ENCODE results near the gene CDKL5.
"Not testable (repeated sequence)": the region's sequence is repeated elsewhere in the genome, so short reads cannot be mapped to it uniquely, and the experiment has no call there.

CDKL5 gene

DNA sequence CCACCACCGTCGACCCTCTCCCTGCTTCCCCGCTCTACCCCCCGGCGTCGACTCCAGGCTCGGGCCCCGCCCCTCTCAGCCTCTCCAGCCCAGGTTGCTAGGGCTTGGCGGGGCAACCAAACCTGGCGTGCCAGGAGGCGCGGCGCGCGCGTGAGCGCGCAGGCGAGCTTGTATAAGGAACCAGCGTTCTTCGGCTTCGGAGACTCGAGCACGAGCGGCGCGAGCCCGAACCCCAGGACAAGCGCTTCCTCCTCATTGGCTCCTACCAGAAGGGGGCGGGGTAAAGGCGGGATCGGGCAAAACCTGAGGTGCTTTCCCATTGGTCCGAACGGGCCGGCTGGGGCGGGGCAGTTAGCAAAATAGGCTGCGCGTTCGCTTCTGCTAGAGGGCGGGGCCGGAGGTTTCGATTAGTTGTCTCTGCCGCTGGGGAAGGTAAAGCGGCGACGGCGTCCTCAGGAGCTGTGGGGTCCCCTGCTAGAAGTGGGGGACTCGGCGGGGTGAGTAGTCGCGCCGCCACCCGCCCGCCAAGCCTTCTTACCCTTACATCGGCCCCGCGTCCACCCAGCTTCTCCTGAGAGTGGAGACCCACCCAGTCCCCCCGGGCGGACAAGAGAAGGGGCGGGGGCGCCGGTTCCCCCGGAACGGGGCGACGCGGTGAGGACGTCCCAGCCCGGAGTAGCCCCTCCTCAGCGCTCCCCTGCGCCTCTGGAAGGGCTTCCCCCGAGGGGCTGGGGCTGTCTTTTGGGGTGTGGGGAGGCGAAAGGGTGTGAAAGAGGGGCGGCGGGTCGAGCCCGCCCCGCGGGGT lies at the start of gene CDKL5:
CDKL5 (plus strand) TSS at position 410 of the 805 bp plus-strand sequence. CDS start 81,489 bp downstream, outside the sequence.
- peak; percentile 92 for DNase-seq

DNA sequence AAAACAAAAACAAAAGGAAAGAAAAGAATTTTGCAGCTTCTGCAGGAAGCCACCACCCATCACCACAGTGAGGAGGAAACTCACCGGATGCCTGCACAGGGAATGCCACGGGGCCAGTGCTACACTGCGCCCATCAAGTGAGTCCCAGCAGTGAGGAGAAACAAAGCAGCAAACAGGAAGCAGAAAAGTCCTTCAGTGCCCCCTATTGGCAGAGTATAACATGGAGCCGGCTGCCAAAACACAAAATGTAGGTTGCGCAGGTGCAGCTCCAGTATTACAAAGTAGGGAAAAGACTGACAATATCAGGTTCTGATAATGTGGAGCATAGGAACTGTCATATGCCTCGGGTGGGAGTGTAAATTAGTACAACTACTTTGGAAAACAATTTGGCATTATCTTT lies 47.6 kb upstream of the CDKL5 start:
- peak; percentile 2 for DNase-seq

DNA sequence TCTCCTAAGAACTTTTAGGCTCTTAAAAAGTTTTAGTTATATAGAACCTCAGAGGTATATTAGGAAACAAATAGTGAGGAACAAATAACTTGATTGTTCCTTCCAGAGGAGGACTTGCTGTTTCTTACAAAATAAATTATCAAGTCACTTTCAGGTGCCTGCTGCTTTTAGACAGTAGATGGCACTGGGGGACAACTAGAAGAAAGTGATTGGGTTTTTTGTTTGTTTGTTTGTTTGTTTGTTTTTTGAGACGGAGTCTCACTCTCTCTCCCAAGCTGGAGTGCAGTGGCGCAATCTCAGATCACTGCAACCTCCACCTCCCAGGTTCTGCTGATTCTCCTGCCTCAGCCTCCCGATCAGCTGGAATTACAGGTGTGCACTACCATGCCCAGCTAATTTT lies 35.4 kb upstream of the CDKL5 start:
- DNase-seq, result no peak

DNA sequence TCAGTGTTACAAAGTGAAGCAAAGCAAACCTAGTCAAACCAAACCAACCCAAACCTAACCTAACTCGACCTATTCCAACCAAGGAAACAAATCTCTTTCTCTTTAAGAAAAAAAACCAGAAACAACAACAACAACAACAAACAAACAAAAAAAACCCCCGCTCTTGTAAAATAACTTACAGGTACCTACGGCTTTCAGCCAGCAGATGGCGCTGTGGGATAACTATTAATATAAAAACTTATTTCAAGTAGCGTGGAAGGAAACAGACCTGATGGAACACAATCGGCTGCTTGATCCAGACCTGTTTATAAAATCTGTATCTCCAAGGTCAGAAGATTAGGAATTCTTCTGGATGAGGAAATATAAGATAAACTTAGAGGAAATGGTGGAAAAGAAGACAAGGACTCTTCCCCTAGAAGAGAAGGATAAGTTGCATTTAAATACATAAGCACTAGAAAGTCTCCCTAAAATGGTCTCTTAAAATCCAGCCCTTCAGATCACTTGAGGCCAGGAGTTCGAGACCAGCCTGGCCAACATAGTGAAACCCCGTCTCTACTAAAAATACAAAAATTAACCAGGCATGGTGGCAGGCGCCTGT lies 34.4 kb upstream of the CDKL5 start:
- DNase-seq, result peak; percentile 59

DNA sequence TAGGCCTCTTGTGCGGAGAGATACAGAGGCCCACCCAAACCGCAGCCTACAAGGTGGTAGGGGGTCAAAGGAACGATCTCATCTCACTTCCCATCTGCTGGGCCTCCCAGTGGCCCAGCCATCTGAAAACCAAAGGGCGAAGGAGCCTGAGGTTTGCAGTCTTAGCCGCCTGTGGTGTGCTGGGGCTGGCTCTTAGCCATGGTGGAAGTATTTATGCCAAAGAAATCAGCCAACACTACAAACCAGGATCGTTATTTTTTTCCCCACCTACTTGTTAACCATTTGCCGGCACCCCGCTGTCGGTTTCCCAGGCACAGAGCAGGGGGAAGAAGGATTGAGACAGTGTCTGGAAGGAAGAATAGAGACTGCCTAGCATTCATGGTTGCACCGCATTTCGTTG lies 30.9 kb upstream of the CDKL5 start:
- no peak for DNase-seq

DNA sequence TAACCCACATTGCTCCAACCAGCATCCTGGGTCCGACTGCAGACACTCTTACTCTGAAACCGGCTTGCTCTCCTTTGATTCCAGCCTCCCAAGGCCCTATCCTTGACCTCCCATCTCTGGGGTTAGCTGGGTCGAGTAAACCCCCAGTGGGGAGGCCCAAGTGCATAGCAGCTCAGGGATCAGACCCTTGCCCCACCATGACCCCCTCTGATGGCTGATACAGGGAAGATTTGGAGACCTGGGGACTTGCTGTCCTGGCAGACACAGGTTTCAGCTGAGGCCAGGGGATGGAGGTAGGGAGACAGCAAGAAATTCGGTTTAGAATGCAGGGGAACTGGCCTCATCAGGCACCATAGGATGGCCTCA lies 23.6 kb upstream of the CDKL5 start:
- no peak for DNase-seq

DNA sequence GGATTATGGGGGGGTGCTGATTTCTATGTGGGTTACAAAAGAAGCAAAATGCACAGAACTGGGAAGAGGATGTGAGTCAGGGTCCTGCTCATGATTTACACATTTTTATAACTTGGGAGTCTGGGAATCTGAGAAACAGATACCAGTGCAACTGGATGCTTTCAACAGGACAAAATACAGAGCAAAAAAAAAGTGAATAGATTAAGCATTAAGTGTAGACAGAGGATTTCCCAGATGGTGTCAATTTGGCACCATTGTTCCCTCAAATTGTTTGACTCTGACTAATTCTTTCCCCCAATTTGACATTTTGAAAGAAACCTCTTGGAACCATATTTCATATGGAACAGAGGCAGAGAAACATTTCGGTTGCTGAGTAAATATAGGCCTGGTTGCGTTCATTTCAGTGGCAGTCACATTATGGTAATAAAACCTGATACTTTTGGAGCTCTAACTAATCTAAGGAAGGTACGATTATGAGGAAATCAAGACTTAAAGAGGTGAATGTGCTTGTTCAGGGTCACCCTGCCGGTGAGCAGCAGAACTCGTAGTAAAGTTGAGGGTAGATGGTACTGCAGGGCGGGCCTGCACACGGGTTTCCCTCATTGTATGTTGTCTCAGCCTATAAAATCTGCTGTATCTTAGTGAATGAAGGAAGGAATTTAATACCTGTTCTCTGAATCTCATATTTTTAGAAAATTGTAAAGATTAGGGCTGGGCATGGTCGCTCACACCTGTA lies 18.7 kb upstream of the CDKL5 start:
- no peak for DNase-seq

DNA sequence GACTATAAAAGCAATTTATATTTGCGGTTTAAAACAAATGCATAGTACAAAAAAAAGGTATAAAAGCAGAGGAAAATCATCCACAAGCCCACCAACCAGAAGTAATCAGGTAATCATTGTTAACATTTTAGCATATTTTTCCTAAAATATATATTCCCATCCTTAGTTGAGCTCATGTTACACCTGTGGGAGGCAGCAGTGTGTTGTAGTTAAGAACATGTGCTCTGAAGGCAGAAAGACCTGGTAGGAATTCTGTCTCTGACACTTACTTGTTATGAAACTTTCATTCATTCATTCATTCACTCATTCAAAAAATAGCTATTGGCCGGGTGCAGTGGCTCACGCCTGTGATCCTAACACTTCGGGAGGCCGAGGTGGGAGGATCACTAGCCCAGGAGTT lies 15.4 kb upstream of the CDKL5 start:
- DNase-seq, result no peak

DNA sequence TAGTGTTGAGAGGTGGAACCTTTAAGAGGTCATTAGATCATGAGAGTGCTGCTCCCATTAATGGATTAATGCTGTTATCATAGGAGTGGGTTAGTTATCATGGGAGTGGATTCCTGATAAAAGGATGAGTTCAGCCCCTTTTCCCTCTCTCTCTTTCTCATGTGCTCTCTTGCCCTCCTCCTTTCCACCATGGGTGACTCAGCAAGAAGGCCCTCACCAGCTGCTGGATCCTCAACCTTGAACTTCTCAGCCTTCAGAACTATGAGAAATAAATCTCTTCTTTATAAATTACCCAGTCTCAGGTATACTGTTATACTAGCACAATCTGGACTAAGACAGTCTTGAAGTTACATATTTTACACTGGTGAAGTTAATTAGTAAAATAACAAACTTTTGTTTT lies 10.0 kb upstream of the CDKL5 start:
- DNase-seq, result no peak

DNA sequence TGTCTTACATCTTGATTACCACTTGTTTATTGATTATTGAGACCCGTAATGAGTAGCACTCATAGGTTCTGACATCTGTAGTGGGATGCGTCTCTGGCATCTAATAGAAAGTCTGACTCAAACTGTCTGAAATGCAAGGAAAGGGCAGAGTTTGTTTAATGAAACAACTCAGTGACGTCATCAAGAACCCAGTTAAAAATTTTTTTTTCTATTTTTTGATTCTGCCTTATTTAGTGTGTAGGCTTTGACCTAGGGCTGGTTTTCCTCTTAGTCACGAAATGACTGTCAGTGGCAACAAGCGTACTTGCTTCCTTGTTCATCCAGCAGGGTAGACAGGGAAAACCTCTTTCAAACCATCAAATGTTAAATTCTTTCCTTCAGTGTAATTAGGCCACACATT lies 3.1 kb upstream of the CDKL5 start:
- DNase-seq, result no peak

DNA sequence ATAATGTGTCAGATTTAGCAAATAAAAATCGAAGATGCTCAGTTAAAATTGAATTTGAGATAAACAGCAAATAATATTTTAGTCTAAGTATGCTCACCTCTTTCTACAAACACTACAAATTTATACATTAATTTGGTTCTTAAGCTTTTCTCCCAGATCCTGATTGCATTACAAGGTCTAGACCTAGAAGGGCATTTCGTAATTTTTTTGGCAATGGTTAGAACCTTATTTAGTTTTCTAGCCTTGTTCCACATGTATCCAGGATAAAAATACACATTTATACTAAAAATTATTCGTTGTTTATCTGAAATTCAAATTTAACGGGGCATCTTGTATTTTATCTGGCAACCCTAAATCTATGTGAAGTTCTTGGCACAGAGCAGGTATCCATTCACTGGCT lies 2.5 kb upstream of the CDKL5 start:
- DNase-seq, result no peak

DNA sequence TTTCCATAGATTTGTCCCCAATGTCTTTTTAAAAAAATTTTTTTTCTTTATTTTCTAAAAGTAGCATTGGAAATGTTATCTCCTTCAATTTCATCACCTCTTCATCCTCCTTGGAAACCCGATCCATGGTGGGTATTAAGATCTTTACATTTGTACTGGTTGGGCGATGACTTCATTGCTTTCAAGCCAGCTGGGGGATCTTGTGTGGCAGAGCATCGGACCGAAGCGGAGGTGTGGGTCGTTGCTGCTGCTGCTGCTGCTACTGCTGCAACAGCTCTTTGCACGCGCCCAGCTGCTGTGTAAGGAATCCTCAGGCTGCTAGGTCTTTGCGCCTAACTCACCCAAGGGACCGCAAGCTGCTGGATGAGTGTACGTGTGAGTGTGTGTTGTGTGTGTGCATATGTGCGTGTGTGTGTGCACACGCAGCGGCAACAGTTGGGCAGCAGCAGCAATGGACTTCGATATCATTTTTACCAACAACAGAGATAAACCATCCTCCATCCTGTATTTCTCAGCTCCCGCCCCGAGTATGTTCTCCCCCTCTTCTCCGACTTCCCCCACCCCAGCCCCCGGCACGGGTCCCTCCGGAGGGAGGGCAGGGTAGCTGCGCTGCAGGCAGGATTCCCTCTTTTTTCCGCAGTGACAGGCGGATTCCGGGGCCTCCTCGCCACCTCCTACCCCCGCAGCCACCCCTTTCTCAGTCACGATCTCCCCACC lies 768 bp upstream of the CDKL5 start:
- no peak for DNase-seq

DNA sequence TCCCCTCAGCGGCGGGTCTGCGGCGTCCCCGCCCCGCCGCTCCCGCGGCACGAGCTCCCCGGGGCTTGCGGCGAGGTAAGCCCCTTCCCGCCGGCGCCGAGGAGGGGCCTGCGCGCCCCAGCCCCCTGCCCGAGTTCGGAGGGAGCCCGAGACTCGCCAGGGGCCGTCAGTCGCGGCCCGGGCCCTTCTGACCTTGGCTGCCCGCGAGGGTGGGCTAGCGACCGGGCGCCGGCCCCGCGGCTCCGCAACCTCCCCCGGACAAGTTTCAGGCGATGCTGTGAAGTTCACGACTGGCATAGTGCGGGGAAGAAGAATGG lies 554 bp downstream of the CDKL5 start:
- no peak for DNase-seq

DNA sequence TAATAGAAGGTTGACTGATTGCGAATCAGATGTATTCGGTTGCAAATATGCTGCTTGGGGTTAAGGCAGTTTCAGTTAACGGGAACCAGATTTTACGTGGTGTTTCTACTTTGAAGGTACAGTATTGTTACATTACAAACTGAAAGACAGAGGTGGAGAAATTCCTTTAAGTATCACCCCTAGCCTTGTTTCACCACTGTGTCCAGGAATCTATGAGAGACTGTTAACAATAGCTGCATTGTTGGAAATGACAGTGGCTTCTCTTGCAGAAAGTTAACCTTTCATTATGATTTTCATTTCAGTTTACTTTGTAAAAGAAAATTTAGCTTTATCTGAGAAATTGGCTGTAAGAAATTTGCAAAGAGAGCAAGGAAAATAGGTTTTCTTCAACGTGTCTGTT lies 2.6 kb downstream of the CDKL5 start:
- no peak for DNase-seq

DNA sequence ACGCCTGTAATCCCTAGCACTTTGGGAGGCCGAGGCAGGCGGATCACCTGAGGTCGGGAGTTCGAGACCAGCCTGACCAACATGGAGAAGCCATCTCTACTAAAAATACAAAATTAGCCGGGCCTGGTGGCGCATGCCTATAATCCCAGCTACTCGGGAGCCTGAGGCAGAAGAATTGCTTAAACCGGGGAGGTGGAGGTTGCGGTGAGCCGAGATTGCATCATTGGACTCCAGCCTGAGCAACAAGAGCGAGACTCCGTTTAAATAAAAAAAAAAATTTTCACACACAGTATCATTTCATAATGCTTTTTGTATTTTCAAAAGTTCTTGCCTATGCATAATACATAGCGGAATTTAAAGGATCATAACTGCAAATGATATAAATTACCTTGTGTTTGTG lies 7.9 kb downstream of the CDKL5 start:
- not testable (repeated sequence) for DNase-seq

DNA sequence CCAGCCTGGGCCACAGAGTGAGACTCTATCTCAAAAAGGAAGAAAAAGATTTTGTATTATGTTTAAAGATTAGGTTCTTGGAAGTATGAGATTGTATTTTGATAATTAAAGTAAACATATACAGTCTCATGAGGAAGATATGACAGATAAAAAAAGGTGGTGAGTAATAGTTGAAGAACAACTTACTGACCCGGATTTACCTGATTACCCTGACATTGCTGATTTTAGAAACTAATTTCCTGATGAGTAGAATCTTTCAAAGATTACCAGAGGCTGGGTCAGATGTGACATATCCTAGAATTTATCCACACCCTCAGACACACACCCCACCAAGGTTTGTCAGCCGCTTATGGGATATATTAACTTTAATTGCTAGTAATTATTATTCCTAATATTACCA lies 9.5 kb downstream of the CDKL5 start:
- DNase-seq, result no peak

DNA sequence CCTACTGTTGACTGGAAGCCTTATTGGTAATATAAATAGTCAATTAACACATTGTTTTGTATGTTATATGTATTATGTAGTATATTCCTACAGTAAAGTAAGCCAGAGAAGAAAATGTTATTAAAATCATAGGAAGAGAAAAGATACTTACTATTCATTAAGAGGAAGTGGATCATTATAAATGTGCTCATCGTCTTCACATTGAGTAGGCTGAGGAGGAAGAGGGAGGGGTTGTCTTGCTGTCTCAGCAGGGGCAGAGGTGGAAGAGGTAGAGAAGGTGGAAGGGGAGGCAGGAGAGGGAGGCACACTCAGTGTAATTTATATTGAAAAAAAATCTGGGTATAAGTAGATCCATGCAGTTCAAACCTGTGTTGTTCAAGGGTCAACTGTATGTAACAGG lies 10.6 kb downstream of the CDKL5 start:
- DNase-seq, result no peak

DNA sequence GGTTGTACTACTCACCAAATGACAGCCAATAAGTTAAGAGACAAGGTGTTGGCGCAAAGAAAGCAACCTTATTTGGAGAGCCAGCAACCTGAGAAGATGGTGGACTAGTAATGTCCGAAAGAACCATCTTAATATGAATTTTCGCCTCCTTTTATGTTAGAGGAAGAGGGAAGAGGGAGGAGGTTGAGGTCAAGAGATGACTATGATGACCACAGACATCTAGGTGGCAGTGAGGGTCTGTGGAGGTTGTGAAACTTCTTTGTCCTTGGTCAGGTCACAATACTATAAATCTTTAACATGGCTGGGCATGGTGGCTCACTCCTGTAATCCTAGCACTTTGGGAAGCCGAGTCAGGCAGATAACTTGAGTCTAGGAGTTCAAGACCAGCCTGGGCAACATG lies 15.4 kb downstream of the CDKL5 start:
- no peak for DNase-seq

DNA sequence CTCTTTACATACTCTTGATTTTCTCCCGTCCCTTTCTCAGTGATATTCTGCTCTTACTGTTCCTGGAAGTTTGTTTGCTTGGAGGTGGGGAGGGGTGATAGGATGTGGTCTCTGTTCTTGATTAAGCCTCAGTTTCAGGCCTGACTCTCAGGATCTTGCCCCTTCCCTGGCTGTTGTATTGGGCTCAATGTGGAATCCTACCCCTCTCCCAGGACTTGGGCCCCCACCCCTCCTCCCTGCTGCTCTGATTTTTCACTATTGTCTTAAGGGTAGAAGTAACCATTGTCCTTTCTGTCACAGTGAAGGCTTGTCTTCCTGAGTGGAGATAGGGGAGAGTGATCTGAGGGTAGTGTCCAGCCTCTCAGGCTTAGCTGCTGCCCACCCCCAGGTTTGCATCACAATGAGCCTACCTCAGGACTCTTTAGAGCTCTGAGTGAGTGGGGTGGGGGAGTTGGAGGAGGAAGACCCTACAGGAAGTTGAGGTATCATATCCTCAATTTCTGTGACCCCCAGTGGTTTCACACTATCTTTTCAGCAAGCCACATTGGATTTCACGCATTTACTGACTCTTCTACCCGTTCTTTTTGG lies 16.5 kb downstream of the CDKL5 start:
- DNase-seq, result no peak

DNA sequence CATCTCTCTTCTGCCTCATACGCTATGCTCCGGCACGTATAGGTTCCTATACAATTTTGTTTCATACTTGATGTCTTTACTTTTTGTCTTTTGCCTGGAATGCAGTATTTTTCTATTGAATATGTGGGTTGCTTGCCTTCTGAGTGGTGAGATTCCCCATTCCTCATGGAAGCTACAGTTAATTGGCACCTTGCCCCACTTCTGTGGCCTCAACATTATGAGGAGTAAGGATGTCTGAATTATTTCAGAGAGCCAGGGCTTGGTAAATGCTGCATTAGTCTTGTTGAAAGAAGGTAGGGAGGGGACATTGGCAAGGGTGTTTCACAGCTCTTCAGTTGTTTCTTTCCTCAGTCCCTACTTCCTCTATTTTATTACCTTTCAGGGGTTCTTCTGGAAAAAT lies 23.0 kb downstream of the CDKL5 start:
- DNase-seq, result no peak

DNA sequence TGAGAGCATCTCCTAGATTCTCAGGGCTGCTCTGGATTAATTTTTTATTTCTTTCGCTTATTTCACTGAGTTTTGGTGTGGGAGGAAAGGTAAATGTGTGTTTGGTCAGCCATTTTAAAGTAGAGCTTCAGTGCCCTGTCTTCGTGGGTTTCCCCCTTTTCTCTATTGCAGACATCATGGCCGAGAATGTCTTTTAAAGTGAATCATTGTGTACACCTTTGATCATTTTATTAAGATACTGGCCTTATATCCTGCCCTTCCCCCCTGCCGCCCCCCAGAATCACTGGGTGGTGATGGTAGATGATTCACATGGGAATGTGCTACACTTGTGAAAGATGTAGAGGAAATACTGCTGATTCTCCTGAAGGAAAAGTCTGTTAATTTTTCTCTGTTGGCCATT lies 23.8 kb downstream of the CDKL5 start:
- no peak for DNase-seq

DNA sequence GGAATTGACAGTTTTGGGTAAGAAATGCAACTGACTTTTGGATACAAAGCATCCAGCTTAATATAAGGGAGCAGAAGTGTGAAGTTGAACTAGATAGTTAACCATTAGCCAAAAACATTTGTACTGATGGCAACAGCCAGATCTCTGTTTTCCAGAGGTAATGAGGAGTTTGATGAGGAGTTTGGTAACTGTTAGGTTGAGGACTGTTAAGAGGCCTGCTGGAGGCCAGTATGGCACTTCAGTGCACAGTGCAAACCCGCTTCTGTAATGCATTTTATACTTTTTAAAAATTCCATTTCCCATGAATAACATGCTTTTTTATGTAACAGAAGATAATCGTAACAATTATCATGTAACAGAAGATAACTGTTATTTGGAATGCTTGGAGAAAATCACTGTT lies 30.0 kb downstream of the CDKL5 start:
- no peak for DNase-seq

DNA sequence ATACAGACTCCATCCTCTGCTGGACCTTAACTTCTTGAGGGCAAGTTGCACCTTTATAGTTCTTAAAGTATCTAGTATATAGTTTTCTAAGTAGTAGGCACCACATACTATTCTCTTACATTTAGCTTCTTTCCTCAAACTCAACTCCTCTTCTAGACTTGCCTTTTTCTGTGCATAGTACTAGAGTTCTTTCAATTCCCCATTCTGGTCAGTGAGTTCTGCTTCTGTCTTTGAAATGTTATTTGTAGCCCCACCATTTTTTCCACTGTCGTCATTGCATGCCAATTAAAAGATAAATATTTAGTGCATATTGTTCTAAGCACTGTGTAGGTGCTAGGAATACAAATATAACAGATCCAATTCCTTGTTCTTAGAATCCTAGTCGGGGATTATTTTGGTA lies 31.6 kb downstream of the CDKL5 start:
- DNase-seq, result no peak

Data from activated T-cell treated with anti-CD3 and anti-CD28 coated beads for 4 hours (primary cell).